AG09309 (cell line): Measurements from ENCODE around the gene TMED1.

Experiments used
- DNase-seq: peaks from one replicate; pipeline ENCODE4 v3.0.0-alpha.2; 2010; ENCODE audit warnings: low read depth
- H3K4me3 ChIP-seq: 2 replicates; pipeline ENCODE4 v1.5.1; 2011; ENCODE audit warnings: mild to moderate bottlenecking, low read depth, low read length, moderate library complexity; ENCODE audit not compliant: control insufficient read depth
- TF ChIP-seq, protein P1 (sequence below): IDR thresholded peaks from 2 replicates; pipeline ENCODE4 v1.5.1; 2011; ENCODE audit warnings: mild to moderate bottlenecking, low read depth, low read length, inconsistent platforms; ENCODE audit not compliant: insufficient read depth, control insufficient read depth; ENCODE audit errors: missing control alignments

Gene TMED1

DNA sequence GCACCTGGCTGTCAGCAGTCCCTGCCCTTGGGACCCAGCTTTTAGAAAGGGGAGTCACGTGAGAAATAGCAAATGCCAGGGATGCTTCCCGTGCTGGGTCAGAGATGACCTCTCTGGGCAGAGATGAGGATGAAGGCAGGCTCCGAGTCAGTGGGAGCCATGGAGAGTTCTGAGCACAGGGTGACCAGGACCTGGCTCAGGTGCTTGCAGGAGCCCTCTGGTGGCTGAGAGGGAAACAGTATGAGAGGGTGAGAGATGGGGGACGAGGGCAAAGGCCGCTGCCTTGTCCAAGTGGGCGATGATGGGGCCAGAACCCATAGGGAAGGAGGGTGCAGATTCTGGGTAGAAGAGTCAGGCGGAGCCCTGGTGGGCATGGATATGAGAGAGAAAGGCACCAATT, 15.8 kb downstream of the TMED1 start:
- H3K4me3 ChIP-seq, result no peak overlapping the region
- TF ChIP-seq, protein P1, sequence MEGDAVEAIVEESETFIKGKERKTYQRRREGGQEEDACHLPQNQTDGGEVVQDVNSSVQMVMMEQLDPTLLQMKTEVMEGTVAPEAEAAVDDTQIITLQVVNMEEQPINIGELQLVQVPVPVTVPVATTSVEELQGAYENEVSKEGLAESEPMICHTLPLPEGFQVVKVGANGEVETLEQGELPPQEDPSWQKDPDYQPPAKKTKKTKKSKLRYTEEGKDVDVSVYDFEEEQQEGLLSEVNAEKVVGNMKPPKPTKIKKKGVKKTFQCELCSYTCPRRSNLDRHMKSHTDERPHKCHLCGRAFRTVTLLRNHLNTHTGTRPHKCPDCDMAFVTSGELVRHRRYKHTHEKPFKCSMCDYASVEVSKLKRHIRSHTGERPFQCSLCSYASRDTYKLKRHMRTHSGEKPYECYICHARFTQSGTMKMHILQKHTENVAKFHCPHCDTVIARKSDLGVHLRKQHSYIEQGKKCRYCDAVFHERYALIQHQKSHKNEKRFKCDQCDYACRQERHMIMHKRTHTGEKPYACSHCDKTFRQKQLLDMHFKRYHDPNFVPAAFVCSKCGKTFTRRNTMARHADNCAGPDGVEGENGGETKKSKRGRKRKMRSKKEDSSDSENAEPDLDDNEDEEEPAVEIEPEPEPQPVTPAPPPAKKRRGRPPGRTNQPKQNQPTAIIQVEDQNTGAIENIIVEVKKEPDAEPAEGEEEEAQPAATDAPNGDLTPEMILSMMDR, result peak; percentile 32
- no peak for DNase-seq

DNA sequence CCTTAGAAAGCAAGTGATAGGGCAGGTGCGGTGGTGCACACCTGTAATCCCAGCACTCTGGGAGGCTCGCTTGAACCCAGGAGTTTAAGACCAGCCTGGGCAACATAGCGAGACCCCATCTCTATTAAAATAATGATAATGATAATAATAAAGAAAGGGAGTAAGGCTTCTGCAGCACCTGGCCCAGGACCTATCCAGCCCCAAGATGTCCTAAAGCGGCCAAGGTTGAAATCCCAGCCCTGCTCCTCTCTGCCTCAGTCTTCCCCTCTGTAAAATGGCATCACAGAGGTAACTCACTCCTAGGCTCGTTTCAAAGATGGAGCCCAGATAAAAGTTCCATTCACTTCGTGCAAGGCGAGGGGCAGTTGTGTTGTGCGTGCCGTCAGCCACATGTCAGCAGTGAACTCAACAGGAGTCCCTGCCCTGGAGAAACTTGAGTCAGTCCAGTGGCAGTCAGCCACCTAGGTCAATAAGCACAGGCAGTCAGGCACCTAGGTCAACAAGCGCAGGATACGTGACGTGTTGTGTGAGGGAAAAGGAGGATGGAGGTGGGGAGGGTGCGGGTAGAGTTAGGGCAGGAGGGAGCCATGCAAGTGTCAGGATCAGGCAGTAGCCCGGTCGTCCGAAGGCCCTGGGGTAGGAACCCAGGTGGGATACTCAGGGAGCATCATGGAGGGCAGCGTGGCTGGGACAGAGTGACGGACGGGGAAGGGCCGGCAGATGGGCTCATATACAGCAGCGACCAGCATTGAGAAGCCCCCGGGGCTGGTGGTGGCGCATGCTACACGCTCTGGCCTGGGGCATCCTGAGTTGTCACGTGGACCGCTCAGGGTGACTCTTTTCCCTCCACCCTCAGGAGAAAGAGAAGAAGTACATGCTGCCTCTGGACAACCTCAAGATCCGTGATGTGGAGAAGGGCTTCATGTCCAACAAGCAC, 16.6 kb downstream of the TMED1 start:
- TF ChIP-seq, protein P1, result no peak
- no peak for DNase-seq
- H3K4me3 ChIP-seq, result no peak overlapping the region

DNA sequence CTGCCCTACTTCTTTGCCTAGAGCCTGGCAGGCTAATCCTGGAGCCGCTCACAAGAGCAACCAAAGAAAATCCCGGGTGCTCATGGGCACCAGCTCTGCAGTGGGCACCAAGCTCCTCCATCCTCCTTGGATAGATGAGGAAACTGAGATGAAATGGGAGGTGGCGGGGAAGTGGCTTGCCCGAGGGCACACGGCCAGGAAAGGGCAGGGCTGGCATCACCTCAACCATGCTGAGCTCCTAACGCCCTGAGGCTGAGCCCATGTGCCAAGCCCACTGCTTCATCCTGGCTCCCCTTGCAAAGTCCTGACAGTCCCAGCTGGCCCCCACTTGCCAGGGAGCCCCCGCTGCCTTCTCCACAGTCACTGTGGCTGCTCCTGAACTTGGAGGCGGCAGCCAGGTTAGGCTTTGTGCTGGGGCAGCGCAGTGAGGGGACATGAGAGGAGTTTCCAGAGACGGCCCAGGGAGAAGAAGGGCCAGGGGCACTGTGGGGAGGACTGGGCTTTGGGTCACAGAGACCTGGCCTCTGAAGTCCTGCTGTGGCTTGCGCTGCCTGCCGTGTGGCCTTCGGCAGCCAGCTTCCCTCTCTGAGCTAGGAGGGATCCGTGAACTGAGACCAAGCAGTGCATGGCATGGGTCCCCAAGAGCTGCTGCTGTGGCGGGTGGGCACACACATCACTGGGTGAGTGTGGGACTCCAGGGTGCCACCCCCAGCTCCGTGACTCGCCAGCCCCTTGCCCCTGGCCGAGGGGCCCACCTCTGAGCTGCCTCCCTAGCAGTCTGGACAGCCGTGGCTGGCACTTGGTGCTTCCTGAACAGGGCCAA, 17.5 kb downstream of the TMED1 start:
- TF ChIP-seq, protein P1, result no peak
- DNase-seq, result no peak

DNA sequence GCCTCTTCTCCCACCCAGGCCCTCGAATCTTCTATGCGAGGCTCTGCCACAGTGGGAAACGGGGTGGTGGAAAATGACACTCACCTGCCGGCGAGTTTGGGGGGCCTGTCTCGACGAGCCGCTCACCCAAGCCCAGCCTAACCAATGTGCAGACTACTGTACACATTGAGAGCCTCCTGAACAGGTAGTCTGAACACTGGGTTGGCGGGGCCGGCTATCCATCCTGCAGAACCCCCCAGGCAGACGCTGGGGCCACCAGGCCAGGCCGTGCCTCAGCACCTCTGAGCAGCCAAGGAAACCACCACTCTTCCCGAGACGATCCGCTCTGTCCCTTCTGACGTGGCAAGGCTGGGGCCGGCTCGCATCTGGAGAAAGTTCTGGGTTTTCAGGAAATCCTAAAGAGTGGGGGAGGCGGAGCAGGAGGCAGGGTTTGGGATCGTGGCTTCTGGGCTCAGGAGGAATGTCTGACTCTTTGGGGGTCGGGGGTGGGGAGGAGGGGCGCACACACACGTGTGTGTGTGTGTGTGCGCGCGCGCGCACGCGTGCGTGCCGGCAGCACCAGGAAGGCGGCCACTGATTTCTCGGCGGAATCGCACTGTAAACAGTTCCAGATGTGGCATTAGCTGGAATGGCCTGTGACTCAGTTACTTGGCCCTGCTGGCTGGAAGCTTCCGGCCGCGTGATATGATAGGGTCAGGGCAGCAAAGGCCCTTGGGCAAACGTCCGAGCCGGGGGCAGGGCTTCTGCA, 18.5 kb downstream of the TMED1 start:
- H3K4me3 ChIP-seq, result peak overlapping the region; percentile 91
- DNase-seq, result peak; percentile 94
- TF ChIP-seq, protein P1, result no peak

More for the DNA sequence above, 17.5 kb downstream of the TMED1 start:
- H3K4me3 ChIP-seq, result no peak overlapping the region

DNA sequence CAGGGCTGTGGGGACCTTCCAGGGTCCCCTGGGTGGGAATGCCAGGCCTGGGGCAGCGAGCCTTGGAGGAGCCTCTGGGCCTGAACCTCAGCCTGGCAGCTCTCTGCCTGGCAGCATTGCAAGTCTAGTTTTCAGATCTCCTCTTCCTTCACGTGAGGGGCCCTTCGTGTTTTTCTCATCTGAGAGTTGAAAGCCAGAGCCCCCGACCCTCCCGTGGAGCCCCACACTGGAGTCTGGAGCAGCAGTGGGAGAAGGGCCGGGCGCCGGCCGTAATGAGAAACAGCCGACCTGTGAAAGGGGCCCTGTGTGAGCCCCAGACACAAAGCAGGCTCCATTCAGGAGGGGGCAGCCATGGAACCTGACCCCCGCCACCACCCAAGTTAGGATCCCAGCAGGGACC, 19.3 kb downstream of the TMED1 start:
- peak overlapping the region; percentile 91 for H3K4me3 ChIP-seq
- TF ChIP-seq, protein P1, result no peak
- no peak for DNase-seq

DNA sequence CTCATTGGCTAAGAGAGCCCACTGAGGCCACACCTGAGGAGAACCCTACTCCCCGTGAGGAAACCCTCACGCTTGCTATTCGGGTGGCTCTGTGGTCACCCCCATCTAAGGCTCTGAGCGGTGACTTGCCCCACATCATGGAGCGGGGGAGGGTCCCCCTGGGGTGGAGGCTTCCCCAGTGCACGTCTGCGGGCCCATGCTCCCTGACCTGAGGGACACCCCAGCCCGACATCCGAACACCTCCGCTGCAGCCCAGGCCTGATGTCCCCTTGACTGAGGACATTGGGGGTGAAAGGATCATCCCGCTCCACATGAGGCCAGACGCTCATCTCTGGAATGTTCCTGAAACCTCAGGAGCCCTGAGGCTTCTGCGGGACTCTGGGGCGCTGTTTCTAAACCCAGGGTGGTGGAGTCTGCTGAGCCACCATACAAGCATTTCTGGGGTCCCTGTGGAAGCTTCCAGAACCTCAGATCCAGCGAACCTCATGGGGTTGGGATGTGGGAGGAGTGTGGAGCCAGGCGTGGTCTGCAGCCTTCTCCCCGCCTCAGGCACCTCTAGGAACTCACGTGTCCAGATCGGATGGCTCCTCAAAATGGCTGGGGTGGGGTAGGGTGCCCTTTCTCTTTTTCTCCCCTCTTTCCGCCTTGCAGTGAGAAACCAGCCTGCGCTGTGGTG, 19.9 kb downstream of the TMED1 start:
- TF ChIP-seq, protein P1, result no peak
- DNase-seq, result no peak
- peak overlapping the region; percentile 91 for H3K4me3 ChIP-seq
